SH-SY5Y (cell line): ENCODE data around the gene ADARB1.

Experiments
- GATA2 ChIP-seq: IDR thresholded peaks from 2 replicates; pipeline ENCODE4 v1.6.1; 2011; ENCODE audit warnings: mild to moderate bottlenecking, low read depth, low read length
- GATA3 ChIP-seq: IDR thresholded peaks from 2 replicates; pipeline ENCODE4 v1.6.1; 2011; ENCODE audit warnings: low read depth, mild to moderate bottlenecking, low read length, moderate library complexity

Gene ADARB1

DNA sequence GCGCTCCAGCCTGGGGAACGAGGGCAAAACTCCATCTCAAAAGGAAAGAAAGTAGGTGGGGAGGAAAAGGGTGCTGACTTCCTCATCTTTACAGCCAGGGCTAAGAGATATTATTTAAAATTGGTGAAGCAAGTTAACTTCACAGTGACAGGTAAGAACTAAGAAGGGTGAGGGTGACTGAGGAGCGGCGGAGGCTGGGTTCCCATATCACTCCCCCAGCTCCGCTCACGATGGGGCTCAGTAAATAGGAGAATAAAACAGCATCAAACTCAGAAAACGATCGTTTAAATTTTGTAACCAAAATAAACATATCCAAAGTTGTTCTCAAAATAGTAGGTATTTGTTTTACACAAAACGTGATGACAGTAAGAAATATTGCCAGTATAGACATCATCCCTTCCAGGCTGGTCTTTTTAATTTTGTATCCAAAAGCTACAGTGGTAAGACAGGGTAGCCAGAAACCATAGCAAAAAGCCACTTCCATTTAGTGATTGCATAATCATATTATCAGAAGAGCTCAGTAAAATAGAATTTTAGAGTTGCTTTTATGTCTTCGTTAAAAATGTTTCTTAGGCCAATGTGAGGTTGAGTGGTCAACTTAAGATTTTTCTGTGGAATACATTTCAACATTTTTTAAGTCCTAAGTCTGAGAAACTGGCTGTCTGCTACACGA, 26.2 kb upstream of the ADARB1 start:
- TF ChIP-seq GATA3 (no peak), GATA2 (no peak)

DNA sequence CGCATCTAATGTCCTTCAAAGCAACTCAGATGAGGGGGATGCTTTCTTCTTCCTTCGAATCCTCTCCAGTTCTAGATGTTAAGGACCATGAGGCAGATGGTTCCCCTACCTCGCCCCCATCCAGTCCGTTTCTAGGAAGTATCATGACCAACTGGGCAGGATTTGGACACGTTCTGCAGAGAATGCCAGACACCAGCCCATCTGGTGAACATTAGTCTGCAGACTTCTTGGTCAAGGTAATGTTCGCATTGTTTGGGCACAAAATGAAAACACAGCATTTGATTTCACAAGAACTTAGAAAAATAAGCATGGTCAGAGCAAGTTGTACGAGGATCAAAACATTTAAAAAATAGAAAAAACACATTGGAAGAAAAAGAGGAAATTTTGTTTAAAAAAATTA, 25.4 kb upstream of the ADARB1 start:
- no peak for TF ChIP-seq GATA3
- no peak for TF ChIP-seq GATA2

DNA sequence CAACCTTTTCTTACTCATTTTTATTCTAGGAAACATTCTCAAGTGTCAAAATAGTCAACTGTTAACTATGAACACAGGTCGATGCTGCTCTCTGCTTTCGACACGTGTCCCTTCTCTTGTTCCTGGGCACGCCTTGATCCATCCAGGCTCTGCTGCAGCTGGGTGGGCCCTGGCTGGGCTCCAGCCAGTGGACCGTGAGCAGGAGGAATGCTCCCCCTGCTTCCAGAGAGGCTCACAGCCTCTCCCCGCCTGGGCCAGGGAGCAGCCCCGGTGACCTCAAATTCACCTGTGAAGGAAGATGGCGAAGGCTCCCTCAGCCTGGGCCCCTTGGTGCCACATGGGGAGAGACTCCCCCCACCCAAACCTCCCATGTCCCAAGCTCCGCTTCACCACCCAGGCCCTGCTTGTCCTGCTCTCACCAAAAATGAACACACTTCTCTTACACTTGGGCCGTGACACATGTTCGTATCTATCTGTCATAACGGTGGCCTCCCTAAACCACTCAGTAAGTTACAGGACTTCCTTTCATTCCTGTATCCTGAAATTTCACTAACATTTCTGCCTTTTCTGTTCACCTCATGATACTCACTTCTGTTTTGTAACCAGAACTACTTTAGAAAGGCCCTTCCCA, 24.6 kb upstream of the ADARB1 start:
- no peak for TF ChIP-seq GATA3
- TF ChIP-seq GATA2: no peak

DNA sequence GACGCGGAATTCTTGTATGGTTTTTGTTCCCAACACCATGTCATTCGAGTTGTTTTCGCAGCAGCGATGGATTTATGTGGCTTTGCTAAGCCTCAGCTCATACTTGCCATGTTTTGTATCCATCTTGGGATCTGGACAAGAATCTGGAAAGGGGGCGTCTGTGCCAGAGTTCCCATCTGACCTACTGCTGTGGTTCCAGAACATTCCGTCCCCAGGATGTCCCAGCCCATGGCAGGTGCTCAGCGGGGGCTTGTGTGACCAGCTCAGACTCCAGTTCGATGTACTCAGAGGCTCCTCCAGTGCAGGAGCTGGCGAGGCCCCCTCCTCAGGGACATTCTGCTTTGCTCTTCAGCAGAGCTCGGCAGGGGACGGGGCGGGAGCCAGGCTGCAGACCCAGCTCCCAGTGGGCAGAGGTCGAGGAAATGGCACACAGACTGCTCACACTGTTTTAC, 24.0 kb upstream of the ADARB1 start:
- TF ChIP-seq GATA2 (no peak), GATA3 (no peak)

DNA sequence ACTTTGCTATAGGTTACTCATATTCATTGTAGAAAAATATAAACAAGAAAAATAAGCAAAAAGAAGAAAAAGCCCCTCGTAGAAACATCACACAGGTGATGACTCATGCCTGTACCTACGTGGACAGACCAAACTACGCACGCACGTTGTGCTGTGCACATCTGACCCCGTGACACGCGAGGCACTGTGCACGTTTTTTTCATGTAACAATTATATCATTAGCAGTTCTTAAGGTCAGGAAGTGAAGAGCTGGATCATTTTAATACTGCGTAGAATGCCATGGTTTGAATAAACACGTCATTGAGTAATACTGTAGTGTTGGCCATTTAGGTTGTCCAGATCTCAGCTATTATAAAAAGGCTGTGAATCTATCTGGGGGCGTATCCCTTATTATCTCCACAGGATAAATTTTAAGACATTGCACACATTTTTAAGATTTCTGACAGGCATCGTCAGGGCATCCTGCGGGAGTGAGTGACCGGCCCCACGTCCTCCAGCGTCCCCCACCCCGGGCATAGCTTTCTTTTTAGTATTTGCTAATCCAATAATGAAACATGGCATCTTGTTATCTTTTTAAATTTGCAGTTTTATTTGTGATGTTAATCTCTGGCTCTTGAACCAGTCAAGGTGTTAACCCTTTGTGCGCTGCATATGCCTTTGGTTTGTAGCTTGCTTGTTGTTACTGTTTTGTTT, 23.4 kb upstream of the ADARB1 start:
- no peak for TF ChIP-seq GATA3
- TF ChIP-seq GATA2: no peak; the same call in 1 of the 2 replicates

DNA sequence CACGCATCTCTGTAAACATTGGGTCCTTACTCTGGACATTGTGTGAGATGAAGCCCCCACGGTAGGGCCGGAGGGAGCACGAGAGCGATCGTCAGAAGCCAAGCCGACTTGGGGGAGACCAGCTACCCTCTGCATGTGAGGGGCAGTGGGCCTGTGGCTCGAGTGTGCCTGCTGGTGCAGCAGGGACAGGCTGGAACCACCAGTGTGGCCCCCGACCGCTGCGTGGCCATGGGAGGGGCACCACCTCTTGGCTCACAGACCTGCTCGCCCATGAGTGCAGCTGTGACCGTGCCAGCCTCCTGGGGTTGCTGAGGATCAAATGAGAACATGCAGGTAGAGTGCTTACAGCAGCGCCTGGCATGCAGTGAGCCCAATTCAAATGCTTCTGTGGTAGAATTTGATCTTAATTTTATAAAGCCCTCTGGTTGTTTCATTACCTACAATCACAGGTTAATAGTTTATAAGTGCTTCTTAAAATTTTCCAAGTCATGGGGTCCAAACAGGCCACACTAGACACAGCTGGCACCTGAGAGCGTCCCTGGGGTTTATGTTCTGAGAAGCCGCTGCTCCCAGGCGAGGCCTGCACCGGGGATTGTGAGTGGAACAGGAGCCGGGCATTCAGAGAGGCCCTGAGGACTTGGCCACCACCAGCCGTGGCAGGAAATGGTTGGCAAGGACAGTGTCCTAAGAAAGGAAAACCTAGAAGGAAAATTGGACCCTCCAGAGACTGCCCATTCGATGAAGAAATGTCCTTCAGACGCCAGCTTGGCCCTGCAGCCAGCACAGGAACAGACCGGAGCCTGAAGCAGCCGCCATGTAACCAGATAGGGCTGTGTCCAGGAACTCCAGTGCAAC, 22.6 kb upstream of the ADARB1 start:
- no peak for TF ChIP-seq GATA3

DNA sequence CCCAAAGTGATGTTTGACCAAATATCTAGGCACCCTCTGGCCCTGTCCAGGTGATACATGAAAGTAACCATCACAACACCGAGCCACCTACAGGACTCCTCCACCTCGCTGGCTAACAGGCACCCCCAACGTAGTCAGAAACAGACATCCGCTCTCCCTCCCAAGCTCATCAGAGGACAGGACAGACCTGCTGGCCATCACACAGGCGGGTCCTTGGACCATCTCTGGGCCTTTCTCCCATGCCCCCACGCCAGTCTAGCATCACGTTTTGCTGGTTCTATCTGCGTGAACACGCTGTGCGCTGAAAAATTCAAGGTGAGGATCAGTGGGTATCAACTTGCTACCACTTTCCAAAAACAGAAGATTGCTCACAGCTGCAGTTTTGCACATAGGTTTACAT, 21.4 kb upstream of the ADARB1 start:
- no peak for TF ChIP-seq GATA3
- no peak for TF ChIP-seq GATA2

DNA sequence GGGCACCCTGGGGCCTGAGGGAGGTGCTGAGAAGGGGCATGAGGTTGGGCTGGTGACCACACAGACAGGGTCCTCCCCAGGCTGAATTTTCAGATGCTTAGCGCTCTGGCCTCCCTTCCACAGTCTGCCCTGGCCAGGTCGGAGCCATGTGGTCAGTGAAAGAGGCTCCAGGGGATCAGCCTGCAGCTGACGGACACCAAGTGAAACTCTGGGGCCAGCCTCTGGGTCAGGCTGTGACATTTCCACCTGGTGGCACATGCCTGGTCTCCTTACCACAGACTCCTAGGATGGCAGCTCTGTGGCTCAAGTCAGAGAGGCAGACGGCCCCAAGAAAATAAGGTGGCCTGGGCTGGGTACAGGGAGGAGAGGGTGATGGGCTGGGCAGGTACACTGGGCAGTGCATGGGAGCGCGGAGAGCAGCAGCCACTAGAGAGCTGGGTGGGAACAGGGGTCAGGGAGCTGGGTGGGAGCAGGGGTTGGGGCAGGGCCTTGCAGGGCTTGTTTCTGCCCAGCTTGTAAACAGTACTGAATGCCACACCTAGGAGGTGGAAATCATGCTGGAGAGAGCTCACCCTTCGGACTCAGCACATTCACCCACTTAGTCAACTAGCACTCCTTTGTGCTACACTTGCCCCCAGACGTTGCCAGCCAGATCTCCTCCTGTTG, 20.7 kb upstream of the ADARB1 start:
- TF ChIP-seq GATA3 (no peak), GATA2 (no peak)

DNA sequence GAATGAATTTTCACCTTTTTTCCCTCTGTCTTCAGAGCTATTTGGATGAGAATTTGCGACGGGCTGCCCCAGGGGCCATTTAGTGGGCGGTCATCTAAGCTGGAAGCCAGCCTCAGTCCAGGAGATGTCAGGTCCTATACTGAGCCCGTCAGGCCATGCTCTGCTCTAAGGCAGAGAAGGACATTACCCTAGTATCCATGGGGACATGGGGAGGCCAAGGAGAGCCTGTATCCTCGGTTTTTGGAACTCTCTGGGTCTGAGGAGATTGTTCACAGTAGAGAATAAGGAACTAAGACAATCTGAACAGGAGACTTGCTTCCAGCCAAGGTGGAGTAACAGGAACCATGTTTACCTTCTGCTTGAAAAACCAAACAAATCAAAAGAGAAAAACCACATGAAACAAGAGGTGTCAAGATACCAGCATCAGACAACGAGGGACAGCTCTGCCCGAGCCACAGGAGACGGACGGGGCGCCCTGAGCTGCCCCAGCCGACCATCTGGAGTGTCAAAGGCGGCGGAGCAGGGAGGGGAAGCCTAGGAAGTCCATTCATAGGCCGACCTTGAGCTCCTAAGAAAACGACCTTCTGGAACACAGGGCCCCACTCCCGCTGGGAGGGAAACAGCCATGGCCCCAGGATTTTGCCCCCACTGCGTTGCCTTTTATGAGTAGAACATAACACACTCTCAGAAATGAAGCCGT, 20.0 kb upstream of the ADARB1 start:
- TF ChIP-seq GATA3: no peak
- TF ChIP-seq GATA2: no peak

DNA sequence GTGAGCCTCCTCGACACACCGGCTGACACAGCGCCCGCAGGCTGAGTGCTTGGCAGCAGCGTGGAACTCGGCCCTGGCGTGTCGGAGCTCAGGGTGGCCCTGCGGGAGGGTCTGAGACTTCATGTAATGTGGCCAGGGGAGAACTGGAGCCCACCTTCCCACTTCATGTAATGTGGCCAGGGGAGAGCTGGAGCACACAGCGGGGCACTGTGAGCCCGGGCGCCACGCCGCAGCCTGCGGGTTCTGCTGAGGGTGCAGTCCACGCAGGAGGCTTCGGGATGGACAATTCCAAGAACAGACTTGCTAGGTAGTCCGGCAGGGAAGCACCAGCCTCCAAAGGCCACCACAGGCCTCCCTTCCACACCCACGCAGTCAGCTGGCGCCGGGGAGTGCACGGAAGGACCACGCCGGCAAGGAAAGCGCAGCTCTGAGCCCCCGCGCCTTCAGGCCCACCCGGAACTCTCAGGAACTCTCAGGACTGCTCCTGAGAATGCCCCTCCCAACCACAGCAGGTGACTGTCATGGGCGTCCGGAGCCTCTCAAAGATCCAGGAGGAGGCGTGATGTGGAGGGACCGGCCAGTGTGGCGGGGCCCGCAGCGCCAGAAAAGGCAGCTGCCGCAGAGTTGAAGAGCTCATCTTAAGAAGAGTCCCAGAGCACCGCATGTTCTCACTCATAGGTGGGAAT, 19.3 kb upstream of the ADARB1 start:
- TF ChIP-seq GATA2 (no peak), GATA3 (no peak)

DNA sequence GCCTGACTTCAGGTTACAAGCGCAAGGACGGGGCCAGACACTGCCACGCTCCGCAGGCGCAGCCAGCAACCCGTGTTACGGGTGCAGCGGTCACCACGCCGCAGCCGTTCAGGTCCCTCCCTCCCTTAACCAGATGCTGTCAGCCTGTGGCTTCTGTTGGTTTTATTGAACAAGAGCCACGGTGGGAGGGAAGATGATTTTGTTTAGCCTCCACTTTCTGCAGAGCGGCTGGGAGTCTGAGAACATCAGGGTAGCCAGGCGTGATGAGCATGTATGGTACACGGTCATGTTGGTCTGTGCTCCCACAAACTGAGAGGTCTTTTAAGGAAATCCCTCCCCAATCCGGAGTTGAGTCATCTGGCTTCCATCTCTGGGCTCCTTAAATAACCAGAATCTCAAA, 18.5 kb upstream of the ADARB1 start:
- TF ChIP-seq GATA3: no peak
- no peak for TF ChIP-seq GATA2

DNA sequence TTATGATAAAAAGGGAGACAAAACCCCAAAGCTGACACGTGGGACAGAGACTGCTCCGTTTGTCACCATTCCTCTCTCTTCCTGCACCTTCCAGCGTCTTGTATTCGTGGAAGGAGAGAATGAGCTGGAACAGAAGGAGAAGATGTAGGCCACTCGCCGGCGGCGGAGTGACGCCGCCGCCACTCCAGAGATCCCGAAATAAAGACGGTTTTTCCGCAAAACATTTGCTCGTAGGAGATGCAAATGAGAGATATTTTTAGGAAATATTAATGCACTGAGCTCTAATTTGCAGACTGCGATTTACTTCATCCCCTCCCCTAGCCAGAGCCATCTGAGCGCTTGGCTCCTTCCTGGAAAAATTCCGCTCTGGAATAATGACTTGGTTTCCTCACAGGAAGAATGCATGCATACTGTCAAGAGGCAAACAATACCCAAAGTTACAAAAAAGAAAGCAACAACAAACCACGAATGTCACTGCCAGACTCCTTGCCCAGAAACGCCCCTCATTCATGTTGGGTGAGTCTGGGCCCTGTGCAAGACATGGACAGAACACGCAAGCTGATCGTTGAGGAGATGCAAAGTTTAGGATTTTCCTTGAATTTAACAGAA, 18.0 kb upstream of the ADARB1 start:
- TF ChIP-seq GATA3 (no peak), GATA2 (no peak)
